Measurements from ENCODE around the gene ARL3. TPM values are rescaled to one million over a fixed set of nuclear protein-coding genes. Genes with fewer than 3 reads are reported as not detected.

Gene ARL3
- total RNA-seq, 4 donors from 2014 or later, result 3.4 to 6.0 (median 3.8) TPM

GRCh38 chr10:102726274-102726673 is 12.1 kb upstream of the ARL3 start:
- H3K27me3 ChIP-seq, result no peaks in the 10 kb centered on the region
- H3K4me3 ChIP-seq, result no peak overlapping the region
- no peak for DNase-seq (ENCODE audit: low spot score in 2 of 2)
- no peaks in the 10 kb centered on the region for H3K9me3 ChIP-seq
- peaks cover 11% of the 10 kb centered on the region for H3K36me3 ChIP-seq
- TF ChIP-seq EP300 (IDR thresholded peaks at IDR 0.05) (no peak), CTCF (IDR thresholded peaks at IDR 0.05) (no peak), POLR2AphosphoS5 (IDR thresholded peaks at IDR 0.05) (no peak), POLR2A (IDR thresholded peaks at IDR 0.05) (no peak)
- H3K4me1 ChIP-seq, result no peaks in the 10 kb centered on the region
- no peak overlapping the region for H3K27ac ChIP-seq
- WGBS, result 88% methylated on average over 2 of the region's 3 CpGs

- H3K4me3 ChIP-seq, result no peak overlapping the region
- 95% methylated on average over 4 of the region's 4 CpGs for WGBS
- no peaks in the 10 kb centered on the region for H3K4me1 ChIP-seq
- no peaks in the 10 kb centered on the region for H3K9me3 ChIP-seq
- H3K27me3 ChIP-seq, result no peaks in the 10 kb centered on the region
- no peak for DNase-seq (ENCODE audit: low spot score in 2 of 2)
- no peak for TF ChIP-seq EP300 (IDR thresholded peaks at IDR 0.05)
- no peak for TF ChIP-seq CTCF (IDR thresholded peaks at IDR 0.05)
- no peak for TF ChIP-seq POLR2AphosphoS5 (IDR thresholded peaks at IDR 0.05)
- no peak for TF ChIP-seq POLR2A (IDR thresholded peaks at IDR 0.05)
- no peak overlapping the region for H3K27ac ChIP-seq
- peaks cover 8% of the 10 kb centered on the region for H3K36me3 ChIP-seq
Observed at GRCh38 chr10:102723989-102724388, 9.8 kb upstream of the ARL3 start.

GRCh38 chr10:102721954-102722353 is 7.8 kb upstream of the ARL3 start:
- WGBS, result 77% methylated on average over 4 of the region's 4 CpGs
- TF ChIP-seq CTCF (IDR thresholded peaks at IDR 0.05), result no peak
- TF ChIP-seq EP300 (IDR thresholded peaks at IDR 0.05), result no peak
- no peak for TF ChIP-seq POLR2A (IDR thresholded peaks at IDR 0.05)
- TF ChIP-seq POLR2AphosphoS5 (IDR thresholded peaks at IDR 0.05), result no peak
- no peak for DNase-seq (ENCODE audit: low spot score in 2 of 2)
- no peaks in the 10 kb centered on the region for H3K27me3 ChIP-seq
- no peaks in the 10 kb centered on the region for H3K4me1 ChIP-seq
- H3K27ac ChIP-seq, result no peak overlapping the region
- no peaks in the 10 kb centered on the region for H3K9me3 ChIP-seq
- H3K4me3 ChIP-seq, result no peak overlapping the region
- no peaks in the 10 kb centered on the region for H3K36me3 ChIP-seq

- Histone ChIP-seq H3K4me1 (no peaks in the 10 kb centered on the region), H3K27ac (no peak overlapping the region), H3K4me3 (no peak overlapping the region), H3K27me3 (no peaks in the 10 kb centered on the region), H3K36me3 (no peaks in the 10 kb centered on the region), H3K9me3 (no peaks in the 10 kb centered on the region)
- WGBS, result 70% methylated on average over 6 of the region's 6 CpGs
- DNase-seq (ENCODE audit: low spot score in 2 of 2), result no peak
- TF ChIP-seq EP300 (IDR thresholded peaks at IDR 0.05), result no peak
- TF ChIP-seq CTCF (IDR thresholded peaks at IDR 0.05), result no peak
- TF ChIP-seq POLR2A (IDR thresholded peaks at IDR 0.05), result no peak
- TF ChIP-seq POLR2AphosphoS5 (IDR thresholded peaks at IDR 0.05), result no peak
Observed at GRCh38 chr10:102720775-102721301, 6.6 kb upstream of the ARL3 start.

GRCh38 chr10:102720337-102720736 is 6.1 kb upstream of the ARL3 start:
- TF ChIP-seq POLR2A (IDR thresholded peaks at IDR 0.05), result no peak
- TF ChIP-seq POLR2AphosphoS5 (IDR thresholded peaks at IDR 0.05), result no peak
- no peak for TF ChIP-seq EP300 (IDR thresholded peaks at IDR 0.05)
- no peak for TF ChIP-seq CTCF (IDR thresholded peaks at IDR 0.05)
- WGBS, result 84% methylated on average over 3 of the region's 3 CpGs
- no peak overlapping the region for H3K27ac ChIP-seq
- no peaks in the 10 kb centered on the region for H3K36me3 ChIP-seq
- no peaks in the 10 kb centered on the region for H3K27me3 ChIP-seq
- DNase-seq (ENCODE audit: low spot score in 2 of 2), result no peak
- no peak overlapping the region for H3K4me3 ChIP-seq
- H3K4me1 ChIP-seq, result peaks cover 2% of the 10 kb centered on the region
- no peaks in the 10 kb centered on the region for H3K9me3 ChIP-seq

Data from suprapubic skin (tissue), 4 donors.